Stimulated activated CD4-positive, alpha-beta T cell treated with anti-CD3 and anti-CD28 coated beads, Interleukin-15, amount 100 ng/mL, for 48 hours (primary cell): ENCODE results near the gene COG6.

Source experiments
- DNase-seq, 2 donors: peaks; one replicate each; pipeline ENCODE4 v3.0.0-alpha.2; 2020; ENCODE audit warnings: low read depth in 2 of 2

COG6 gene

DNA sequence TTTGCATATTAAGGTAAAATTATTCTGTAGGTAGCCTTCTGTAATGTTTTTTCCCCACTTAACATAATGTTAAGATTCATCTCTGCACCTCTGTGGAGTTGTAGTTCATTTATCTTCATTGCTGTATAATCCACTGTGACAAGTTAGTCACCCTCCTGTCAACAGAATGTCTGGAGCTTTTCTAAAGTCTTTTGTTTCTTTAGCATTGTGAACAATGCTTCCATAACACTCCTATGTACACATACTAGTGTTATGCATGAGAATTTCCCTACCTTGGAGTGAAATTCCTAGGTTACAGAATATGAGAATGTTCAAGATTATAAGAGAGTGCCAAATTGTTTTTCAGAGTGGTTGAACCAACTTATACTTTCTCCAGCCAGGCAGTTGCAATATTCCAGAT lies 113.5 kb downstream of the COG6 start:
- no peak for DNase-seq

- no peak for DNase-seq
Measured at GRCh38 chr13:39770221-39771090, 115.0 kb downstream of the COG6 start.

DNA sequence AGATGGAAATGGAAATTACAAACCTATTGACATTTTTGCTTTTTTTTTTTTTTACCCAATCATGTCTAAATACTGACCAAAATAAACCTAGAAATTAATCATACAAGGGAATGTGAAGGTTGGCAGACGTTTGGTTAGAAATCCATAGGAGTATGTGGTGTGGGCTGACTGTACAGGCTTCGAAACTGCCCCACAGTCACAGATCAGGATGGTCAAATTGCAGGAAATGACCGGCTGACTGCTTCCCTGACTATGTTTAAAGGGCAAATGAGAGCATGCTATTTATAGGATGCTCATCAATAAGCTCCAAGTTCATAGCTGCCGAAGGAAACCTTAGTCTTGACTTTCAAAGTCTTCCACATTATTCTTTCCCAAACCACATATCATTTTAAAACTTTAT lies 118.4 kb downstream of the COG6 start:
- DNase-seq = no peak

GRCh38 chr13:39776439-39776838 lies 121.0 kb downstream of the COG6 start:
- DNase-seq = no peak

DNA sequence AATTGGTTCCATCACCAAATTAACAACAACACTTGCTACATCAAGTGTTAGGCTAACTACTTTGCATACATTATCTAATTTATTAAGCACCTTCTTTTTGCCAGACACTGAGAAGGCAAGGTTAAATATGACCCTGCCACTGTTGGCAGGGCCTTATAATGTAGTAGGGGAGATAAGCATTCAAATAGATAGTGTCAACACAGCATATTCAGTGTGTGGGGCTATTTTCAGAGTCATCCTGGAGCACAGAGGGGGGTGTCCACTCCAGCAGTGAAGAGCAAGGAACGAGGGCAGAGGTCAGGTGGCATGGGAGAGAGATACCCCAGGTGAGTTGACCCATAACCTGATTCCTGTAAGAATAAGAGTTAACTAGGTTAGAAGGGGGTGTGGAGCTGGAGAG lies 121.6 kb downstream of the COG6 start:
- no peak for DNase-seq

GRCh38 chr13:39777527-39778061 lies 122.1 kb downstream of the COG6 start:
- DNase-seq = peak; percentile 48 to 55

GRCh38 chr13:39779337-39780265 lies 124.1 kb downstream of the COG6 start:
- peak in 1 of 2 donors; percentile 18 for DNase-seq

GRCh38 chr13:39780711-39781110 lies 125.2 kb downstream of the COG6 start:
- no peak for DNase-seq

GRCh38 chr13:39781381-39781780 lies 125.9 kb downstream of the COG6 start:
- DNase-seq = no peak

- DNase-seq = no peak
Measured at GRCh38 chr13:39783051-39783450, 127.6 kb downstream of the COG6 start.

GRCh38 chr13:39784347-39784746 lies 128.9 kb downstream of the COG6 start:
- no peak for DNase-seq

DNA sequence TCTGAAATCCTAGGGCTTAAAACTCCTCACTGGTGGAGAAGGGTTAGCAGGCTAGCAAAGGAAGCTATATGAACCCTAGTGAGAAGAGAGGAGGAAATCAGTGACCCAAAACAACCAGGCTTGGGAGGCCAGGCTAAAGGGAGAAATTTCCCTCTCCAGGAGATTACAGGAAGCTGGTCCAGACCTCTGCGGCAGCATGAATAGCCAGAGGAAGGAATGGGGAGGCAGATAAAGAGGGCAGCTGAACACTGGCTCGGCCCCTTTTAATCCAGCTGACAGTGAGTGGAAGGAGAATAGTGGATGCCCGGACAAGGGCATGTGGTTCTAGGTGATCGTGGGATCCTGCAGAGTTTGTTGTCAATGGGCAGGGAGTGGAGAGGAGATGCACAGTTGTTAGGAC lies 130.6 kb downstream of the COG6 start:
- no peak for DNase-seq

DNA sequence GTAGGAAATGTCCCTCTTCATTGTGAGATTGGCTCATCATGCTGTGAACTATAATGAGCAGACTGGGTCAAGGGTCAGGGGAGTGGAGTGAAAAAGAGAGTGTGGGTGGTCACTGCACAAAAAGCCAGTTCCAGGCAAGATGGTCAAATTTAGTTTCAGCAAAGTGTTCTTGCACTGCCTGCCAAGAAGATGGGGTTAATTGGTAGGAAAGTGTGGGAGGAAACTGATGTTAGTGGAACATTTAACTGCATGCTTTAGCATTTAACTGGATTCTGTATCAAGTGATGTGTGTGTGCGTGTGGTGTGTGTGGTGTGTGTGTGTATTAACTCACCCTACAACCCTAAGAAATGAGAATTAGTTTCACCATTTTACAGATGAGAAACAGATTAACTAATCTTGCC lies 131.6 kb downstream of the COG6 start:
- no peak for DNase-seq

GRCh38 chr13:39788102-39788501 lies 132.6 kb downstream of the COG6 start:
- DNase-seq = no peak

DNA sequence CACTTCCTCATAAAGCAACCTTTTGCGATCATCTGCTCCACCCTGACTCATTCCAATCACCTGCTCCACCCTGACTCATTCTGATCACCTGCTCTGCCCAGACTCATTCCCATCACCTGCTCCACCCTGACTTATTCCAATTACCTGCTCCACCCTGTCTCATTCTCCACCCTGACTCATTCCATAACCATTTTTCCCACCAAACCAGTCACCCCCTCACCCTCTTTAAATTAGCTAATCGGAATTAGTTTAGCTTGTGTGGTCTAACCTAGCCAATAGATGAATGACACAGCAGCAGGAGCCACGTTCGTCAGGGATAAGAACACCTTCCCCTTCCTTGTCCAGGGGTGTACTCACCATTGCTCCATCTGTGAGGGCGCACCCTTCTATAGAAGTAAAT lies 134.0 kb downstream of the COG6 start:
- no peak for DNase-seq
